Activated CD8-positive, alpha-beta T cell treated with anti-CD3 and anti-CD28 coated beads, Interleukin-2, amount 10 ng/mL, durations not matched to agents 7 days and 5 days (primary cell): ENCODE data around the gene PLEKHN1. TPM values are rescaled to one million over a fixed set of nuclear protein-coding genes. Genes with fewer than 3 reads are reported as not detected.

Experiments
- ATAC-seq: fragments of 150-1000 bp; cut with Tn5 transposase; one replicate; pipeline ENCODE4 v1.10.0; 2021; ENCODE audit warnings: moderate library complexity
- CTCF ChIA-PET: fragments of 350-600 bp; sonication (Branson Sonifier 250); formaldehyde crosslinking; loops from one replicate; lab custom pipeline; 2021; ENCODE audit warnings: antibody characterized with exemption; lab: Charles Lee
- POLR2A ChIA-PET: fragments of 350-600 bp; sonication (Branson Sonifier 250); formaldehyde crosslinking; loops from one replicate; lab custom pipeline; 2021; ENCODE audit warnings: antibody characterized with exemption; lab: Charles Lee
- DNase-seq: peaks from one replicate; pipeline ENCODE4 v3.0.0-alpha.2; 2020
- H3K27ac Mint-ChIP-seq: one replicate; pipeline ENCODE4 v1.8.0; 2021; ENCODE audit warnings: mild to moderate bottlenecking, mixed read lengths
- H3K27me3 Mint-ChIP-seq: one replicate; pipeline ENCODE4 v1.8.0; 2021; ENCODE audit warnings: low read depth, mixed read lengths
- H3K36me3 Mint-ChIP-seq: one replicate; pipeline ENCODE4 v1.8.0; 2021; ENCODE audit warnings: low read depth, mixed read lengths
- H3K4me1 Mint-ChIP-seq: one replicate; pipeline ENCODE4 v1.8.0; 2021; ENCODE audit warnings: low read depth, mixed read lengths
- H3K4me3 Mint-ChIP-seq: one replicate; pipeline ENCODE4 v1.8.0; 2021; ENCODE audit warnings: mild to moderate bottlenecking, mixed read lengths
- H3K9me3 Mint-ChIP-seq: one replicate; pipeline ENCODE4 v1.8.0; 2022; ENCODE audit warnings: mixed read lengths; ENCODE audit not compliant: insufficient read depth
- total RNA-seq, 2 experiments: library from RNA; stranded (reverse); gene quantifications; one replicate each; pipeline ENCODE4 v1.2.3, GENCODE V29; 2021

Gene PLEKHN1, protein sequence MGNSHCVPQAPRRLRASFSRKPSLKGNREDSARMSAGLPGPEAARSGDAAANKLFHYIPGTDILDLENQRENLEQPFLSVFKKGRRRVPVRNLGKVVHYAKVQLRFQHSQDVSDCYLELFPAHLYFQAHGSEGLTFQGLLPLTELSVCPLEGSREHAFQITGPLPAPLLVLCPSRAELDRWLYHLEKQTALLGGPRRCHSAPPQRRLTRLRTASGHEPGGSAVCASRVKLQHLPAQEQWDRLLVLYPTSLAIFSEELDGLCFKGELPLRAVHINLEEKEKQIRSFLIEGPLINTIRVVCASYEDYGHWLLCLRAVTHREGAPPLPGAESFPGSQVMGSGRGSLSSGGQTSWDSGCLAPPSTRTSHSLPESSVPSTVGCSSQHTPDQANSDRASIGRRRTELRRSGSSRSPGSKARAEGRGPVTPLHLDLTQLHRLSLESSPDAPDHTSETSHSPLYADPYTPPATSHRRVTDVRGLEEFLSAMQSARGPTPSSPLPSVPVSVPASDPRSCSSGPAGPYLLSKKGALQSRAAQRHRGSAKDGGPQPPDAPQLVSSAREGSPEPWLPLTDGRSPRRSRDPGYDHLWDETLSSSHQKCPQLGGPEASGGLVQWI
- 1 to 10 TPM; 1.7 to 2.2 TPM for total RNA-seq

DNA sequence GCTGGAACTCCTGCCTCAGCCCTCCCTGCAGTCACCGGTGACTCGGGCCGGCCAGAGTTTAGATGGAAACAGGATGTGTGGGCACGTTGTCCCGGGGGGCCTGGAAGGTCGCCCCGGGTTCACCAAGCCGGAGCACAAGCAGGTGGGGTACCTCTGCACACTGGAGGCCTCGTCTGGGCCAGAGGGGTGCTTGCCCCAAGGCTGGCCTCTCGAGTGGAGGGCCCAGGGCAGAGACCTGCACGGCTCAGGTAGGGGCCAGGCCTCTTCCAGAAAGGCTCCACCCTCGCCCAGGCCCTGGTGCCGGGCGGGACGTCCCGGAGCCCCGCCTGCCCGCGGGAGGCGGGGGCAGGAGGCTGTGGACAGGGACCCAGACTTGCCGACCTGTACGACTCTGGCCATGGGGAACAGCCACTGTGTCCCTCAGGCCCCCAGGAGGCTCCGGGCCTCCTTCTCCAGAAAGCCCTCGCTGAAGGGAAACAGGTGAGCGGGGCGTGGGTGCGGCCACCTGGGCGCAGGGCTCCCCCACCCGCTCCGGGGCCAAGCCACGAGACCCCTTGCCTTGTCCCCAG, at the start of gene PLEKHN1:
Gene PLEKHN1, plus strand, starts transcription at position 348 of the 569 bp plus-strand sequence. Its CDS starts 50 bp downstream, at position 398.
- H3K4me3 Mint-ChIP-seq = peak within 1 kb of the TSS; percentile 81
- ATAC-seq = peak; percentile 55
- no peaks in the 10 kb centered on the region for H3K9me3 Mint-ChIP-seq
- H3K27me3 Mint-ChIP-seq = peaks cover 14% of the 10 kb centered on the region
- peak within 1 kb of the TSS; percentile 90 for H3K27ac Mint-ChIP-seq
- H3K36me3 Mint-ChIP-seq = peaks cover 3% of the 10 kb centered on the region
- DNase-seq = peak; percentile 53
- ChIA-PET CTCF (interaction anchor here (0.8 to 1.5 kb wide), 6 partner anchors 10 to 53 kb away, joined by 3 to 5 read pairs (median 4); no protein-coding TSS in a partner anchor), POLR2A (interaction anchor here (1.0 to 1.2 kb wide), 2 partner anchors 8 to 10 kb away, joined by 3 to 4 read pairs; partner anchors contain the start of gene NOC2L)
- H3K4me1 Mint-ChIP-seq = peaks cover 15% of the 10 kb centered on the region

DNA sequence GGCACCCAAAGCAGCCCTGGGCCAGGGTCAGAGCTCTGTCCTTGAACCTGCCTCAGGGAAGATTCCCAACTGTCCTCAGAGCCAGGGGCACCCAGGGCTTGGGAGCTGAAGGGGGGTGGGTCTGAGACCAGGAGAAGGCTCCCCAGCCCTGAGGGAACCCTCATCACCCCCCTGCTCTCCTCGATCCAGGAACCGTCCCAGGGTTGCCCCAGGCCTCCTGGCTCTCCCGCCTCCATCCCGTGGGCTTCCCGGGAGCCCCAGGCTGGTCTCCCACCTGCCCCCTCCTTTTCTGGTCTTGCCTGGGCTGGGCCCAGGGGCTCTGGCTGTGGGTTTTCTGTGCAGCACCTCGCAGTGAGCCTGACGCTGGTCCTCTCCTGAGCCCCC, 49.2 kb upstream of the PLEKHN1 start:
- Mint-ChIP-seq H3K27me3 (peaks cover 30% of the 10 kb centered on the region), H3K4me3 (no peak overlapping the region), H3K27ac (no peak overlapping the region), H3K36me3 (no peaks in the 10 kb centered on the region), H3K9me3 (no peaks in the 10 kb centered on the region), H3K4me1 (peaks cover 10% of the 10 kb centered on the region)
- ATAC-seq (no peak), DNase-seq (no peak)
- ChIA-PET POLR2A (no interaction called here), CTCF (no interaction called here)

DNA sequence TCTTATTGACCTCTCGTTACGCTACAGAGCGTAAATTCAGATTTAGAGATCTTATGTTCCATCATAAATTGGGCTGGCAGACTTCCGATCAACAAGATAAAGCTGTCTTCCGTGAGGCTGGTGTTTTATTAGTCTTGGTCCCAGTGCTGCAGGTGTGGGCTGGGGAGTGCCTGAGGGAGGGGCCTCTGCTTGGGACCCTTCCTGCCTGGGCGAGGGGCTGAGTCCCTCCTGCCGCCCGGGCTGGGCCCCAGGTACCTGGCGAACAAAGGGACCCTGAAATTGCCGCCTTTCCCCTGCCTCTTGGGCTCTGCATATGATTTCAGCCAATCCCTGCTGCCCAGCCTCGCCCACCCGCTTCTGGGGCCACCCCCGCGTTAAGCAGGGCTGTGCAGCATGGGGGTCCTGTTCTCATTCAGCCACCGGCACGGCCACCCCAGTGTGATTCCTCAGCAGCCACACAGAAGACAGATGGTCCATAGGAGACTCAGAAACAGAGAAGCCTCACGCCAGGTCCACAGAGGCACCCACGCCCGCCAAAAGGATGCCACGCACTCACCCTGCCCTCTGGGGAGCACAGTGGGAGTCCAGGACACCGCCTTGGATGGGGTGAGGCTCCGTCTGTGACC, 48.7 kb upstream of the PLEKHN1 start:
- Mint-ChIP-seq H3K4me3 (no peak overlapping the region), H3K4me1 (peaks cover 11% of the 10 kb centered on the region), H3K9me3 (no peaks in the 10 kb centered on the region), H3K27ac (no peak overlapping the region), H3K27me3 (peaks cover 30% of the 10 kb centered on the region), H3K36me3 (no peaks in the 10 kb centered on the region)
- ChIA-PET CTCF (no interaction called here), POLR2A (no interaction called here)
- ATAC-seq = no peak
- DNase-seq = no peak

- no peaks in the 10 kb centered on the region for H3K9me3 Mint-ChIP-seq
- ATAC-seq (no peak), DNase-seq (no peak)
- no peaks in the 10 kb centered on the region for H3K36me3 Mint-ChIP-seq
- ChIA-PET POLR2A (no interaction called here), CTCF (interaction anchor here (1.4 kb wide), 1 partner anchor 13 kb away, joined by 3 read pairs; no protein-coding TSS in a partner anchor)
- H3K27ac Mint-ChIP-seq = no peak overlapping the region
- peaks cover 10% of the 10 kb centered on the region for H3K4me1 Mint-ChIP-seq
- peaks cover 32% of the 10 kb centered on the region for H3K27me3 Mint-ChIP-seq
- no peak overlapping the region for H3K4me3 Mint-ChIP-seq
These were observed 47.9 kb upstream of the PLEKHN1 start for GRCh38 chr1:918353-918752.

DNA sequence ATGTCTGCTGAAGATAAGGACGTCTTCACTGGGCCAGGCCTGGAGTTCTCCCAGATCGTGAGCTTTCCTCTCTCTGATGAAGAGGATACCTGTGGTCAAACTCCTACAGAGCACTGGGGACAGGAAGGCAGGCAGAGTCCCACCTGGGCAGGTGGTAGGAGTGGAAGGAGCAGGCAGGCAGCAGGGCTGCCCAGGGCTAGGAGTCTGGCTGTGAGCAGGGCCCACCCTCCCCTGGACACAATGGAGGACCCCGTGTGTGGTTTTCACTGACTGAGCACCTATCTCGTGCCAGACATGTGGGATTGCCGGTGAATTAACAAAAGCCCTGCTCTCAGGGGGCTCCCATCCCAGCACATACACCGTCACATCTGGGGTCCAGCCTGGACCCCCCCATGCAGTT, 47.4 kb upstream of the PLEKHN1 start:
- H3K4me3 Mint-ChIP-seq = no peak overlapping the region
- ATAC-seq = no peak
- ChIA-PET CTCF (interaction anchor here (1.4 kb wide), 1 partner anchor 13 kb away, joined by 3 read pairs; no protein-coding TSS in a partner anchor), POLR2A (no interaction called here)
- H3K4me1 Mint-ChIP-seq = peaks cover 12% of the 10 kb centered on the region
- H3K36me3 Mint-ChIP-seq = no peaks in the 10 kb centered on the region
- no peaks in the 10 kb centered on the region for H3K9me3 Mint-ChIP-seq
- no peak for DNase-seq
- H3K27me3 Mint-ChIP-seq = peaks cover 33% of the 10 kb centered on the region
- no peak overlapping the region for H3K27ac Mint-ChIP-seq

DNA sequence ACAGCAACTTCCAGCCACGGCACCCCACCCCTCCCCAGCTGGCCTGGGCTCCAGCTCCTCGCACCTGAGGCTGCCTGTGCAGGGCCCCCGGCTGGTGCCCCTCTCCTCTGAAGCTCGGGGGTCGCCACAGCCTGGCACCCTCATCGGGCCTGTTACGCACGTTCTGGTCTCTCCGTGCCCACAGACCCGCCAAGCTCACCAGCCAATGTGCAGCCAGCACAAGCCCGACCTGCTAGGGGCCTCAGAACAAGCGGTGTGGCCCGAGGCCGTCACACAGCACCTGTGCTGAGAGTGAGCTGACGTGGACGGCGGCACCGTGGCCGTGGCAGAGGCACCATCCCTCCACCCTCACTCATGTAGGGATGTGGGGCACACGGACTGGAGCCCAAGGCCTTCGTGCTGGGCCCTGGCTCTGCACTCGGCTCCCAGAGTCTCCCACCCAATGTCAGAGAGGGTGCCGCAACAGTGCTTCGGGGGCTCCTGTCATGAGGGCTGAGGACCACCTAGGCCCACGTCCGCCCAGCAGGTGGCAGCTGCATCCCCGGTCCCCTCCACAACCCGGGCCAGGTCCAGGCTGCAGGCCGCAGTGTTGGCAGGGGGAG, 46.9 kb upstream of the PLEKHN1 start:
- DNase-seq = no peak
- no peak overlapping the region for H3K27ac Mint-ChIP-seq
- H3K4me3 Mint-ChIP-seq = no peak overlapping the region
- peaks cover 12% of the 10 kb centered on the region for H3K4me1 Mint-ChIP-seq
- no peaks in the 10 kb centered on the region for H3K9me3 Mint-ChIP-seq
- CTCF ChIA-PET = interaction anchor here (1.3 to 1.4 kb wide), 2 partner anchors 9 to 14 kb away, joined by 3 read pairs; no protein-coding TSS in a partner anchor
- POLR2A ChIA-PET = no interaction called here
- peaks cover 33% of the 10 kb centered on the region for H3K27me3 Mint-ChIP-seq
- ATAC-seq = no peak
- H3K36me3 Mint-ChIP-seq = no peaks in the 10 kb centered on the region

- no peak for ATAC-seq
- Mint-ChIP-seq H3K9me3 (no peaks in the 10 kb centered on the region), H3K27me3 (peaks cover 34% of the 10 kb centered on the region), H3K4me3 (no peak overlapping the region), H3K27ac (no peak overlapping the region), H3K36me3 (no peaks in the 10 kb centered on the region), H3K4me1 (peaks cover 12% of the 10 kb centered on the region)
- DNase-seq = no peak
- POLR2A ChIA-PET = no interaction called here
- CTCF ChIA-PET = interaction anchor here (1.1 to 1.3 kb wide), 2 partner anchors 9 to 15 kb away, joined by 3 to 5 read pairs; no protein-coding TSS in a partner anchor
These were observed 46.3 kb upstream of the PLEKHN1 start for GRCh38 chr1:920010-920409.

- no peaks in the 10 kb centered on the region for H3K9me3 Mint-ChIP-seq
- ChIA-PET POLR2A (no interaction called here), CTCF (interaction anchor here (1.1 to 1.3 kb wide), 2 partner anchors 10 to 15 kb away, joined by 3 to 5 read pairs; no protein-coding TSS in a partner anchor)
- peaks cover 36% of the 10 kb centered on the region for H3K27me3 Mint-ChIP-seq
- H3K4me1 Mint-ChIP-seq = peaks cover 12% of the 10 kb centered on the region
- no peak overlapping the region for H3K27ac Mint-ChIP-seq
- DNase-seq (no peak), ATAC-seq (no peak)
- no peak overlapping the region for H3K4me3 Mint-ChIP-seq
- no peaks in the 10 kb centered on the region for H3K36me3 Mint-ChIP-seq
These were observed 45.8 kb upstream of the PLEKHN1 start for GRCh38 chr1:920521-920920.

GRCh38 chr1:921011-921837, 45.1 kb upstream of the PLEKHN1 start:
- ChIA-PET POLR2A (no interaction called here), CTCF (interaction anchor here (1.1 kb wide), 1 partner anchor 16 kb away, joined by 5 read pairs; no protein-coding TSS in a partner anchor)
- Mint-ChIP-seq H3K4me3 (no peak overlapping the region), H3K4me1 (peaks cover 18% of the 10 kb centered on the region), H3K36me3 (no peaks in the 10 kb centered on the region), H3K27ac (no peak overlapping the region), H3K27me3 (peaks cover 42% of the 10 kb centered on the region), H3K9me3 (no peaks in the 10 kb centered on the region)
- ATAC-seq (peak; percentile 37), DNase-seq (no peak)

DNA sequence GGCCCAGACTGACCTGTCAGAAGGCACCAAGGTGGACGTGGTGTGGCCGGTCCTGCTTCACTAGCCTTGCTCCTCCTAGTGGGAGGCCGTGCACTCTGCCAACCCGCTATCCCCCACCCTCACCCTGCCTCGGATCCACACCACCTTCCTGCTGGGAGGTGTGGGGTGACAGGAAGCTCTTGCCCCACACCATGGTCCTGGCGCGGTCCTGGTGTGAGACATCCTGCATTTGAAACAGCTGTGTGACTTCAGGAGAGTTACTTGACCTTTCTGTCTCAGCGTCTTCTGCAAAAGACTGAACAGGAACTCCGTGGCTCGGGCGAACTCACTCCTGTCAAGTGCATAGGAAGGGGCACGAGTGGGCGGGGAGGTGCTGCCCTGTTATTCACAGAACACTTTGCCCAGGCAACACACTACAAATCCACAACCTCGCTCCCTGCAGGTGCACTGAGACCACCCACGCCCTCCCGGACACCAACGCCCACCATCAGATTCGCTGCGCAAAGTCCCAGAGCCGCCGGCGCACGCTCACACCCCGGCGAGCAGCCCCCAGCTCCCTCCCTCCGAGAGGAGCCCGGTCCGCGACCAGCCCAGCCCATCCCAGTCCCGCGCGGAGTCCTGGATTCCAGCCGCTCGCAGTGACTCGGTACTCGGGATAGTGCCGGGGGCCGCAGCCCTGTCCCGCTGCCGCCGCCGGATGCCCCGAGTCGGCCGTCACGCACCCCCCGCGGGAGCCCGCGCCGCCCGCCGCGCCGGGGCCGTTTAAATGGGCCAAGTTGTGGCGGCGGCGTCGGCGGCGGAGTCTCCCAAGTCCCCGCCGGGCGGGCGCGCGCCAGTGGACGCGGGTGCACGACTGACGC, 42.9 kb upstream of the PLEKHN1 start, which contains the start of gene SAMD11:
Gene SAMD11, plus strand, starts transcription at position 793 of the 860 bp plus-strand sequence. CDS start 509 bp downstream, outside the sequence.
- DNase-seq (peak; percentile 45), ATAC-seq (no peak)
- H3K27me3 Mint-ChIP-seq = peaks cover 53% of the 10 kb centered on the region
- no peaks in the 10 kb centered on the region for H3K36me3 Mint-ChIP-seq
- peak within 1 kb of the TSS; percentile 37 for H3K27ac Mint-ChIP-seq
- CTCF ChIA-PET = no interaction called here
- H3K9me3 Mint-ChIP-seq = no peaks in the 10 kb centered on the region
- H3K4me1 Mint-ChIP-seq = peaks cover 19% of the 10 kb centered on the region
- H3K4me3 Mint-ChIP-seq = peak within 1 kb of the TSS; percentile 56
- POLR2A ChIA-PET = no interaction called here
